ENCODE results near the gene TRIM27.

The TRIM27 gene

GRCh38 chr6:28907394-28907793 lies 16.4 kb downstream of the TRIM27 start:
- H3K4me1 ChIP-seq (ENCODE audit: insufficient read depth, low read length, poor library complexity, severe bottlenecking) = no peaks in the 10 kb centered on the region
- H2AFZ ChIP-seq (ENCODE audit: low read length) = no peak overlapping the region
- H3K4me2 ChIP-seq (ENCODE audit: low read depth, low read length, poor library complexity, severe bottlenecking) = no peak overlapping the region
- H3K79me2 ChIP-seq (ENCODE audit: insufficient read depth, low read length) = no peaks in the 10 kb centered on the region
- H3K27me3 ChIP-seq (ENCODE audit: insufficient read depth, low read length, poor library complexity, severe bottlenecking) = no peaks in the 10 kb centered on the region
- H3K9me3 ChIP-seq (ENCODE audit: insufficient read depth, low read depth, low read length) = no peaks in the 10 kb centered on the region
- H3K9me2 ChIP-seq (replicated peaks; ENCODE audit: low read depth, low read length) = no peaks in the 10 kb centered on the region
- no peaks in the 10 kb centered on the region for H3F3A ChIP-seq (ENCODE audit: low read depth)
- no peak overlapping the region for H3K4me3 ChIP-seq (ENCODE audit: low read length, poor library complexity, severe bottlenecking)
- peaks cover 90% of the 10 kb centered on the region for H3K36me3 ChIP-seq (ENCODE audit: insufficient read depth, low read length)
- H4K20me1 ChIP-seq (ENCODE audit: insufficient read depth, low read length, poor library complexity, severe bottlenecking) = peaks cover 14% of the 10 kb centered on the region
- TF ChIP-seq EZH2phosphoT487 (IDR thresholded peaks at IDR 0.05; ENCODE audit: borderline replicate concordance) (no peak), CTCF (conservative IDR thresholded peaks at IDR 0.05; ENCODE audit: low read length) (no peak)
- H3K9ac ChIP-seq (ENCODE audit: low read depth, low read length, poor library complexity, severe bottlenecking) = no peak overlapping the region

GRCh38 chr6:28906669-28907068 lies 17.1 kb downstream of the TRIM27 start:
- H3K27me3 ChIP-seq (ENCODE audit: insufficient read depth, low read length, poor library complexity, severe bottlenecking) = no peaks in the 10 kb centered on the region
- no peaks in the 10 kb centered on the region for H3K9me3 ChIP-seq (ENCODE audit: insufficient read depth, low read depth, low read length)
- peaks cover 89% of the 10 kb centered on the region for H3K36me3 ChIP-seq (ENCODE audit: insufficient read depth, low read length)
- no peak overlapping the region for H3K4me2 ChIP-seq (ENCODE audit: low read depth, low read length, poor library complexity, severe bottlenecking)
- no peaks in the 10 kb centered on the region for H3K4me1 ChIP-seq (ENCODE audit: insufficient read depth, low read length, poor library complexity, severe bottlenecking)
- no peak overlapping the region for H2AFZ ChIP-seq (ENCODE audit: low read length)
- no peak overlapping the region for H3K9ac ChIP-seq (ENCODE audit: low read depth, low read length, poor library complexity, severe bottlenecking)
- no peaks in the 10 kb centered on the region for H3K9me2 ChIP-seq (replicated peaks; ENCODE audit: low read depth, low read length)
- H3K4me3 ChIP-seq (ENCODE audit: low read length, poor library complexity, severe bottlenecking) = no peak overlapping the region
- H3F3A ChIP-seq (ENCODE audit: low read depth) = no peaks in the 10 kb centered on the region
- peaks cover 13% of the 10 kb centered on the region for H4K20me1 ChIP-seq (ENCODE audit: insufficient read depth, low read length, poor library complexity, severe bottlenecking)
- H3K79me2 ChIP-seq (ENCODE audit: insufficient read depth, low read length) = no peaks in the 10 kb centered on the region
- TF ChIP-seq CTCF (conservative IDR thresholded peaks at IDR 0.05; ENCODE audit: low read length) (no peak), EZH2phosphoT487 (IDR thresholded peaks at IDR 0.05; ENCODE audit: borderline replicate concordance) (no peak)

- no peaks in the 10 kb centered on the region for H4K20me1 ChIP-seq (ENCODE audit: insufficient read depth, low read length, poor library complexity, severe bottlenecking)
- TF ChIP-seq EZH2phosphoT487 (IDR thresholded peaks at IDR 0.05; ENCODE audit: borderline replicate concordance) (no peak), CTCF (conservative IDR thresholded peaks at IDR 0.05; ENCODE audit: low read length) (no peak)
- H3K9ac ChIP-seq (ENCODE audit: low read depth, low read length, poor library complexity, severe bottlenecking) = no peak overlapping the region
- no peaks in the 10 kb centered on the region for H3K9me2 ChIP-seq (replicated peaks; ENCODE audit: low read depth, low read length)
- H2AFZ ChIP-seq (ENCODE audit: low read length) = no peak overlapping the region
- H3K9me3 ChIP-seq (ENCODE audit: insufficient read depth, low read depth, low read length) = no peaks in the 10 kb centered on the region
- H3K4me1 ChIP-seq (ENCODE audit: insufficient read depth, low read length, poor library complexity, severe bottlenecking) = no peaks in the 10 kb centered on the region
- no peak overlapping the region for H3K4me2 ChIP-seq (ENCODE audit: low read depth, low read length, poor library complexity, severe bottlenecking)
- H3K4me3 ChIP-seq (ENCODE audit: low read length, poor library complexity, severe bottlenecking) = no peak overlapping the region
- H3K79me2 ChIP-seq (ENCODE audit: insufficient read depth, low read length) = no peaks in the 10 kb centered on the region
- H3K36me3 ChIP-seq (ENCODE audit: insufficient read depth, low read length) = peaks cover 73% of the 10 kb centered on the region
- H3K27me3 ChIP-seq (ENCODE audit: insufficient read depth, low read length, poor library complexity, severe bottlenecking) = no peaks in the 10 kb centered on the region
- 0 out of 2 replicates have a peak, but pooled peaks cover 6% of the 10 kb centered on the region for H3F3A ChIP-seq (ENCODE audit: low read depth)
Observed at GRCh38 chr6:28903686-28904085, 20.1 kb downstream of the TRIM27 start.
